Anterior cingulate cortex (tissue), 58 donors: ENCODE results near the gene CHD5.
"Not testable (repeated sequence)": the region's sequence is repeated elsewhere in the genome, so short reads cannot be mapped to it uniquely, and the experiment has no call there.

Experiments
- DNase-seq, 58 donors: peaks; one replicate each; lab custom pipeline; 2025; lab: John Stamatoyannopoulos, UW

Gene CHD5

GRCh38 chr1:6092211-6092610 is 87.9 kb downstream of the CHD5 start:
- DNase-seq = no peak

GRCh38 chr1:6091823-6092109 is 88.4 kb downstream of the CHD5 start:
- DNase-seq = no peak

- no peak for DNase-seq
Observed at GRCh38 chr1:6090996-6091822, 88.9 kb downstream of the CHD5 start.

GRCh38 chr1:6090288-6090687 is 89.8 kb downstream of the CHD5 start:
- DNase-seq = no peak

GRCh38 chr1:6088956-6089355 is 91.2 kb downstream of the CHD5 start:
- no peak for DNase-seq

DNA sequence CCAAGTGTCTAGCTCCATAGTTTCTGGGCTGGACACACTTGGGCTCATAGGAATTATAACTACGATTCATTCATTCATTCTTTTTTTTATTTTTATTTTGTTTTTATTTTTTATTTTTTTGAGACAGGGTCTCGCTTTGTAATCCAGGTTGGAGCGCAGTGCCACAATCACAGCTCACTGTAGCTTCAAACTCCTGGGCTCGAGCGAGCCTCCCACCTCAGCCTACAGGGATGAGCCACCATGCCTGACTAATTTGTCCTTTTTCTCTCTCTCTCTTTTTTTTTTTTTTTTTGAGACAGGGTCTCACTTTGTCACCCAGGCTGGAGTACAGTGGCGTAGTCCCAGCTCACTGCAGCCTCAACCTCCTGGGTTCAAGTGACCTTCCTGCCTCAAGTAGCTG is 92.2 kb downstream of the CHD5 start:
- DNase-seq = no peak

DNA sequence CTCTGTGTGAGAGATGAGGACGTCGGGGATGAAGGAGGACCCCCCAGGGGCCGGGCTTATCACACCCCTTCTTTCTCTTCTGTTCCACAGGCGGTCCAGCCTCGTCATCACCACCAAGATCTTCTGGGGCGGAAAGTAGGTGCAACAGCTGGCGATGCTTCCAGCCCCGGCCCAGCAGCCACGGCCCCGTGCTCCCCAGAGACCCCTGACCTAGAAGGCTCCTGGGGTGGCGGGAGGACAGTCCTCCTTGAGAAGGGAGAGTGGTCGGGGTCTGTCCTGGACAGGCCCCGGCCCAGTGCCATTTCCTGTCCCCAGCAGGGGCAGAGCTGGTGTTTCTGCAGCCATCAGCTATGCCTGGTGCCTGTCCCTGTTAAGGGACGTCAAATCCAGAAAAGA is 92.7 kb downstream of the CHD5 start:
- no peak for DNase-seq

GRCh38 chr1:6086762-6087376 is 93.3 kb downstream of the CHD5 start:
- peak in 14 of 58 donors; percentile 9 to 54 (median 30) for DNase-seq

DNA sequence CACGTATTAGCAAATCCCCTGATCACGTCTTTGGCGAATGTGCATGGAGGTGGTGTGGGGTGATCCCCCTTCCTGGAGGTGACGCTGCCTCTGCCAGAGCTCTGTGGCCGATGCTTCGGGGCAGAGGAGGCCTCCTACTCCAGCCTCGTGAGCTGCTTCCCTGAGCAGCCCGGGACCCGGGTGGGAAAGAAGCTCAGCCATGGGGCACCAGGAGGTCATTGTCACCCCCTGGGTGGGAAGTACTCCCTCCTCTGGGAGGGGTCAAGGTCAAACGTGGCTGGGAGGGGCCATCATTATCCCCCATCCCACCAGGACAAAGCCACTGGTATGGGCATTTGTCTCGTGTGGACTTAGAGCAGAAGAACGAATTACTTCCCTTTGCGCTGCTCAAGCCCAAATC is 93.8 kb downstream of the CHD5 start:
- no peak for DNase-seq

- DNase-seq = no peak
Observed at GRCh38 chr1:6085666-6086065, 94.5 kb downstream of the CHD5 start.

- DNase-seq = peak in 2 of 58 donors; percentile 19 to 25
Observed at GRCh38 chr1:6084781-6085495, 95.2 kb downstream of the CHD5 start.

- DNase-seq = peak in 19 of 58 donors; percentile 18 to 85 (median 43)
Observed at GRCh38 chr1:6083801-6084446, 96.2 kb downstream of the CHD5 start.

DNA sequence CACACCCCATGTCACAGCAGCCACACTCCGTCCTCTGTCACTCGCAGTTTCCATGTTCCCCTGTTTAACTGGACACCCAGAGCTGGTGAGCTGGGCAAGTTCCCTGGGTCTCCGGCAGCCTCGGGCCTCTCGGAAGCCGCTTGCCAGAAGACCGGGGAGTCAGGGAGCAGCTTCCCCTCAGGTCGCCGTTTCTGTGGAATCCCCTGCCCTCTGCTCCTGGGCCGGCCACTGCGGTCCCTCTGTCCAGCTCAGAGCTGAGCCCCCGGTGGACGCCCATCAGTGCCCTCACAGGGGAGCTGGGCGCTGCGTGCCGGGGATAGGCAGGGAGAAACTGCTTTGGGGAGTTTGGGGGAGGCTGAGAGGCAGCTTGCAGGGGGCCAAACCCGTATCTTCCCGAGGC is 96.7 kb downstream of the CHD5 start:
- DNase-seq = no peak

GRCh38 chr1:6082430-6082971 is 97.6 kb downstream of the CHD5 start:
- peak in 7 of 58 donors; percentile 20 to 71 (median 49) for DNase-seq

- no peak for DNase-seq
Observed at GRCh38 chr1:6081901-6082300, 98.2 kb downstream of the CHD5 start.

GRCh38 chr1:6080469-6080868 is 99.7 kb downstream of the CHD5 start:
- DNase-seq = peak in 41 of 58 donors; percentile 5 to 83 (median 52)

GRCh38 chr1:6077919-6078318 is 102.2 kb downstream of the CHD5 start:
- no peak for DNase-seq

GRCh38 chr1:6077506-6077905 is 102.6 kb downstream of the CHD5 start:
- DNase-seq = no peak

- not testable (repeated sequence) for DNase-seq
Observed at GRCh38 chr1:6077061-6077460, 103.1 kb downstream of the CHD5 start.

DNA sequence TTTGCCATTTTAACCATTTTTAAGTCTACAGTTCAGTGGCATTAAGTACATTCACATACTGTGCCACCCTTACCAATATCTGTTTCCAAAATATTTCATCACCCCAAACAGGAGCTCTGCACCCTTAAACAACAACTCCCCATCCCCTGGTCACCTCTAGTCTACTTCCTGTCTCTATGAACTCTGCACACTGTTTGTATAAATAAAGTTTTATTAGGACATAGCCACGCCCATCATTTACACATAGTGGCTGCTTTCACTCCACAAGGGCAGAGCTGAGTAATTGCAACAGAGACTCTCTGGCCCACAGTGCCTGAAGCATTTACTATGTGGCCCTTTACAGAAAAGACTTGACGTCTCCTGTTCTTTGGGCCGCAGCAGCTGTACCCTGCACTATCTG is 104.4 kb downstream of the CHD5 start:
- DNase-seq = no peak
